ENCODE measurements around the gene SHQ1.

DNA sequence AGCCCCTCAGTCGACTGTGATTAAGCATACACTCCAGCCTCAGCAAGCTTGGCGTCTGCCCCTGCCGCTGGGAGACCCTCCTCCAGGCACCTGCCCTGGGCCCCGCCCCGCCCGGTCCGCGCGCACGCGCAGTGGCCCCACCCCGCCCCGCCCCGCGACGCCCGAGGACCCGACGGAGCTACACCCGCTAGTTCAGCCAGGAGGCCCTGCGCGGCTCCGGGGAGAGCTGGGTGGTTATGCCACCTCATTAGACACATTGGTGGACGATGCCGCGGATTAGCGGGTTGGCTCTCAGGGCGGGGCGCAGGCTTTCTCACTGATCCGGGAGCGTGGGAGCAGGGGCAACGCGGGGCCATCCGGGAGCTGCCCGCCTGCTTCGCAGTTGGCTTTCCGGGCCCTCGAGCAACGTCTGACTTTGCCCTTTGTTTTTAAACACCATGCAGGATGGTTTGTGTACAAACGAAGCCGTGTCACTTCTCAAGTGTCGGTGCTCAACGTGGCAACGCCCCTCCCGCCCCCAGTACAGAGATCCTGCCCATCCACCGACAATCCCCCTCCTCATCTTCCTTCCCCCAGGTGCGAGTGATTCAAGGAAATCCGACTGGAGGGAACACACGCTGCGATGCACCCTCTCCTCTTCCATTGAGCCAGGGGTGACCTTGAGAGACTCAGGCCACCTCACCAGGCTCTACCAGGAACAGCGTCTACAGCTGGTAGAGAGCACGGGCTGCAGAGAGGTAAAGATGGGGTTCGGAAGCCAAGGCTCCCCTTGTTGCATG, 109.3 kb downstream of the SHQ1 start:
- TF ChIP-seq CTCF (IDR thresholded peaks at IDR 0.05) = no peak
- TF ChIP-seq POLR2A (IDR thresholded peaks at IDR 0.05) = no peak

Data from heart left ventricle (tissue), 13 donors.